Measurements from ENCODE around the gene KANK3. TPM values are rescaled to one million over a fixed set of nuclear protein-coding genes. Genes with fewer than 3 reads are reported as not detected.

Gene KANK3
- under 0.01 and 0.20 TPM in 2 replicates for total RNA-seq

DNA sequence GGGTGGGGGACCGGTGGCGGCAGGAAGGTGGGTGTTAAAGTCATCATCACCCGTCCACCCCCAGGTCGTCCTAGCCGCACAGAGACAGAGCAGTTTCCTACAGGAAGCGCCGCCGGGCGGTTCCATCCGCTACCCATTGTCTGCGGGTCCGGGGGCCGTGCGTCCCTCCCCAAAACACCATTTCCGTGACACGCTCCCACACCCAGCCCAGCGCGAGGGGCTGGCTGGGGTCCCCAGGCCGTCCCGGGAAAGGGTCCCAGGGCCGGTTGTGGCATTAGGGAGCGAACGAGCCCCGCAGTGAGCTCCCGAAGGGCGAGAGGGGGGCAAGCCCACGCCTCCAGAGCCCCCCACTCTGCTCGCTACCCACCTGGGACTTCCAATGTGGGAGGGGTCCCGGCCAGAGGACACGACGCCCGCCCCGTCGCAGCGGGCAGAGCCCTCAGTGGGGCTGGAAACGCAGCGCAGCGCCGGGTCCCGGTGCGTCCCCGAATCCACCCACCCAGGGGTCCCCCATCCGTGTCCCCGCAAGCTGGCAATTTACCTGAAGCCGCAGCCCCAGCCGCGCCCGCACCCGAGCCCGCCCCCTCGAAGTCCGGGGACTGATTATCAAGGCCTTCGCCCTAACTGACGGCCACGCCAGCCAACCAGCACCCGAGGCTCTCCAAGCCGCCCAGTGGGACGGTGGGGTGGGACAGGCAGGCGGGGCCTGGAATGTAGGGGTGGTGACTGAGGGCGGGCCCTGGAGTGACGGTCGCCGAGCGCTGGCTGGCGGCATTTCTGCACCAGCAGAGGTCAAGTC is at the start of gene KANK3:
Gene KANK3 (minus strand): TSS at position 579 of the 799 bp plus-strand sequence. CDS start 5,434 bp downstream, outside the sequence.

DNA sequence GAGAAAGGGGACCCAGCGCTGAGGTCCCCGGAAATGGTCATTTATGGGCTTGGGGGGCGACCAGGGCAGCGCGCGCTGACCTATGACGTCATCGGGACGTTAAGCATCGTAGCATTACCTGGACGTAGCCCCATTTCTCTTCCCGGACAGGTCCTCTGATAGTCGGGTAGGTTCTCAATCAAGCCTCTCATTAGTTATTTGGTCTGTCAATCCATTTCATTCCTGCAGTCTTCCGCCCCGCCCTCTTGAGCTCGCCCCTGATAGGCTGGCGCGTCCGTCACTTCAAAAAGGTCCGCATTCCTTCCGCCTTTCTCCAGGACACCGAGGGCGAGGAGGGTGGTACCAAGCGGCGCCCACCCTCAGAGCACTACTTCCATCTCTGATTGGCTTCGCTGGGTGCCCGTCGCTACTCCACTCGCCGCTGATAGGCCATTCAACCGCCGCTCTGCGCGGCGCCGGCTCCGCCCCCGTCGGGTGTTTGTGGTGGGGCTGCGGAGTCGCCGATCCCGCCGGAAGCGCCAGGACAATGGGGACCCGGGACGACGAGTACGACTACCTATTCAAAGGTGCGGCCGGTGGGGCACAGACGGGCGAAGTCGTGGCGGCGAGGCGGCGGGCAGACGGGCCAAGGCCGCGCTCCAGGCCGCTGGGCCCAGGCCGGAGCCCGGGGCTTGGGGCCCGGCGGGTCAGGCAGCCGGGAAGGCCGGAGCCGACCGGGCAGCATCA is 47.0 kb upstream of the KANK3 start, which contains the start of gene RAB11B:
Gene RAB11B (plus strand): TSS at position 470 of the 726 bp plus-strand sequence. CDS start 57 bp downstream, at position 527.

DNA sequence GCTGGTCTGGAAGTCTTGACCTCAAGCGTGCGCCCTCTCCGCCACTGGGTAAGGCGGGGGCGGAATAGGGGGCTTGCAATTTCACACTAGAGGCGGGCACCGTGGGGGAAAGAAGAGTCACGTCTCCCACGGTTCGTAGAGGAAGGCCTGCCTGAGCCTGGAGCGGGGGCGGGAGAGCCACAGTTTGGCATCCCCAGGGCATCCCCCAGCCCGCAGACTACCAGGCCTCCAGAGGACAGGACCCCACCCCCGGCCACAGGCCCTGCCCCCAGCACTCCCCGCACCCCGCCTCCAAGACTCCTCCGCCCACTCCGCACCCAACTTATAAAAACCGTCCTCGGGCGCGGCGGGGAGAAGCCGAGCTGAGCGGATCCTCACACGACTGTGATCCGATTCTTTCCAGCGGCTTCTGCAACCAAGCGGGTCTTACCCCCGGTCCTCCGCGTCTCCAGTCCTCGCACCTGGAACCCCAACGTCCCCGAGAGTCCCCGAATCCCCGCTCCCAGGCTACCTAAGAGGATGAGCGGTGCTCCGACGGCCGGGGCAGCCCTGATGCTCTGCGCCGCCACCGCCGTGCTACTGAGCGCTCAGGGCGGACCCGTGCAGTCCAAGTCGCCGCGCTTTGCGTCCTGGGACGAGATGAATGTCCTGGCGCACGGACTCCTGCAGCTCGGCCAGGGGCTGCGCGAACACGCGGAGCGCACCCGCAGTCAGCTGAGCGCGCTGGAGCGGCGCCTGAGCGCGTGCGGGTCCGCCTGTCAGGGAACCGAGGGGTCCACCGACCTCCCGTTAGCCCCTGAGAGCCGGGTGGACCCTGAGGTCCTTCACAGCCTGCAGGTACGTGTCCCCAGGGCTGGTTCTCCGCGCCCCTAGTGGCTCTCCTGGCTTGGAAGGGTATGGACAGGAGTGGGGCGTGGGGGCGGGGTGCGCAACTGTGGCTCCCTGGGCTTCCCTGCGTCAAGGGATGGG is 21.0 kb upstream of the KANK3 start, which contains the start of gene ANGPTL4:
Gene ANGPTL4 (plus strand): TSS at position 353 of the 969 bp plus-strand sequence. CDS start 167 bp downstream, at position 520.

DNA sequence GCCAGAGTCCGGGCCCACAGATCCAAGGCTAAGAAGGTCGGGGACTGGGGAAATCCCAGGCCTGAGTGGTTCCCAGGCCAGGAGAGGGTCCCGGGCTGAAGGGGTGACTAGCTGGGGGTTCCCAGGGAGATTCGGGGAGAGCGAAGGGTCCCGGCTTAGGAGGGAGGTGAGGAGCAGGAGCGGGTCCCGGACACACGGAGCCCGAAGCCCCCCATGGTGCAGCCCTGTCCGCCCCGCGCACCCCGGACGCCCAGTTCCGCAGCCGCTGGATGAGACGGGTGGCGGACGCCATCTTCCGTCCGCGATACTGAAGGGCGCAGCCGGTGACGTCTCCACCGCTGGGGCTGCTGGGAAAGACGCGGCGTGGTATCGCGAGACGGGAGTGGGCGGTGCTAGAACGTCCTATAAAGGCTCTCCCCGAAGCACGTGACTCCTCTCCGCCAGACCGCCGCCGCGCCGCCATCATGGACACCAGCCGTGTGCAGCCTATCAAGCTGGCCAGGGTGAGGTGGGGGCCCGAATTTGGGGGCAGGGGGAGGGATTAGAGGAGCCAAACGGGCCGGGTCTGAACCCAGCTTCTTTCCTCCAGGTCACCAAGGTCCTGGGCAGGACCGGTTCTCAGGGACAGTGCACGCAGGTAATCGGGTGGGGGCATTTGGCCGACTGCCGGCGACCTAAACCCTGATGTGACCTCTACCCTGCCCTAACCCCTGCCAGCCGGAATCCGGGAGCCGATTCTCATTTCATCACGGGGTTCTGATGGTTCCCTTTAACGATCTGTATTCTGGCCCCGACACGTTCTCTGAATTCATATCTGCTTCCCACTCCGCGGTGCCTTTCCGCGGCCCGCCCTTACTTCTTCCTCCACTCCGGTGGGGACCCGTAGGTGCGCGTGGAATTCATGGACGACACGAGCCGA is 21.7 kb downstream of the KANK3 start, which contains the start of the genes NDUFA7 and RPS28:
Gene NDUFA7 (minus strand): TSS at position 309 of the 919 bp plus-strand sequence. CDS start 17 bp downstream, at position 292.
Gene RPS28 (plus strand): TSS at position 430 of the 919 bp plus-strand sequence. CDS start 35 bp downstream, at position 465.

DNA sequence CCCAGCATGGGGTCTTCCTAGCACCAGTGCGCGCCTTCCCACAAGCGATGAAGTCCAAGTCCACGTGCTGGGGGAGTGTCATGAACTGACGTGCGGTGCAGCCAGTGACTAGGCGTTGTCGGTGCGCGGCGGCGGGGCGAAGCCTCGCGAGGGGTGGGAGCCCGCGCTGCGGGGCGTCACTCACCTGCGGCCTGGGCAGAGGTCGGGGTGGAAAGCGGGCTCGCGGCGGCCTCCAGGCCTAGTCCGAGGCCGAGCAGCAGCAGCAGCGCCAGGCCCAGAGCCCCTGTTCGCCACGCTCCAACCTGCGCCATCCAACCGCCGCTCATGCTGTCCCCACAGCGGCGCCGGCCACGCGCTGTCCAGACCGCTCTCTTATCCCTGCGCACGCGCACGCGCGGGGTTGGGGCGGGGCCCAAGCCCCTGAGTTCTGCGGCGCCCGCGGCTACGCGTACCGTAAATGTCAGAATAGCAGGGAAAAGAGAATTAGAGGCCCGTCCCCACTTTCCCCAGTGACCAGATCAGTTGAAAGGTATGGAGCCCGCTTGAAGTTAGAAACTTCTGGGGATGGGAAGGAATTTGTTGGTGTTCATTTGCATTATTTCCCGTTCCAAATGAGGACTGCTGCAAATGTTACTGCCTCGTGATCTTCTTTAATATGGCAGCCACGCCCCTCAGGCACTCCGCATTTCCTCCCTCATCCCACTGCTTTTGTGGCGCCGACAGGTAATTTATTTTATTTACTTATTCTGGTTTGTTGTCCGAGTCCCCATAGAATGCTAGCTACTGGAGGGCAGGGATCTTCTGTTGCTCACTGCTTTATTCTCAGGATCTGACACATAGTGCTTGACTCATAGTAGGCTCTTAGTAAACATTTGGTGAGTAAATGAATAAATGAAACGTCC is 34.8 kb downstream of the KANK3 start, which contains the start of gene CD320:
Gene CD320 (minus strand): TSS at position 394 of the 902 bp plus-strand sequence. CDS start 68 bp downstream, at position 326.

Small RNA genes within 50 kb of the gene (small RNA-seq; reads per million reads assigned to genes)
- not detected for gene MIR4999

Other genes with a start within 250 kb of the KANK3 start
- gene FBN3, start 193.7 kb downstream of the KANK3 start, total RNA-seq: not detected in 2 replicates
- gene CERS4, start 133.9 kb downstream of the KANK3 start, total RNA-seq: 15.6 and 29.8 TPM in 2 replicates
- gene CD320, start 34.9 kb downstream of the KANK3 start, total RNA-seq: 36.4 and 47.8 TPM in 2 replicates
- 16.9 and 29.3 TPM in 2 replicates for gene NDUFA7, start 21.9 kb downstream of the KANK3 start, total RNA-seq
- gene RPS28, start 21.8 kb downstream of the KANK3 start, total RNA-seq: 122 and 242 TPM in 2 replicates
- gene ANGPTL4, start 20.9 kb upstream of the KANK3 start, total RNA-seq: 20.5 and 21.7 TPM in 2 replicates
- 31.3 and 32.3 TPM in 2 replicates for gene RAB11B, start 47.1 kb upstream of the KANK3 start, total RNA-seq
- gene MARCHF2, start 70.0 kb upstream of the KANK3 start, total RNA-seq: 35.4 and 36.4 TPM in 2 replicates
- gene HNRNPM, start 101.7 kb upstream of the KANK3 start, total RNA-seq: 36.4 and 56.5 TPM in 2 replicates
- not detected in 2 replicates for gene PRAM1, start 159.4 kb upstream of the KANK3 start, total RNA-seq
- 2.9 and 3.5 TPM in 2 replicates for gene ZNF414, start 170.9 kb upstream of the KANK3 start, total RNA-seq
- 0.20 and 0.73 TPM in 2 replicates for gene MYO1F, start 234.2 kb upstream of the KANK3 start, total RNA-seq